HG03060 (cell line): Measurements from ENCODE around the gene POMC.
"Not testable (repeated sequence)": the region's sequence is repeated elsewhere in the genome, so short reads cannot be mapped to it uniquely, and the experiment has no call there.

Experiments
- ATAC-seq: cut with Tn5 transposase; IDR thresholded peaks from one replicate; pipeline ENCODE4 v1.9.1; 2021; ENCODE audit warnings: low read depth, moderate number of reproducible peaks; ENCODE audit not compliant: unreplicated experiment

Gene POMC

DNA sequence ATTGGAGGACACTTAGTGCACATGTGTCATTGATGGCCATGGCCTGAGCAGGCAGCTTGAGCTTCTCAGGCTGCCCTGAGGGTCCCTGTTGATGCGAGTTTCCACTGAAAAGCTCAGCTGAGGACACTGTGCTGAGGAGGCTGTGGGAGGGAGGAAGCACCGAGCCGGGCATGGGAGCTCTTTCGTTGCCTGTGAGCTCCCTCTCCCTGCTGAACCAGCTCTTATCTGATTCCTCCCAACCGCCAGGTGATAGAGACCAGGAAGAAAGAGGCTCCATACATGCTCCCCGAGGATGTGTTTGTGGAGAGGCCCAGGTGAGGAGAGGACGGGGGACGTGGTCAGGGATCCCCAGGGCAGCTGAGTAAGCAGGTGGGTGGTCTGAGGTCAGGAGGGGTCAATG lies 27.3 kb downstream of the POMC start:
- no peak for ATAC-seq

DNA sequence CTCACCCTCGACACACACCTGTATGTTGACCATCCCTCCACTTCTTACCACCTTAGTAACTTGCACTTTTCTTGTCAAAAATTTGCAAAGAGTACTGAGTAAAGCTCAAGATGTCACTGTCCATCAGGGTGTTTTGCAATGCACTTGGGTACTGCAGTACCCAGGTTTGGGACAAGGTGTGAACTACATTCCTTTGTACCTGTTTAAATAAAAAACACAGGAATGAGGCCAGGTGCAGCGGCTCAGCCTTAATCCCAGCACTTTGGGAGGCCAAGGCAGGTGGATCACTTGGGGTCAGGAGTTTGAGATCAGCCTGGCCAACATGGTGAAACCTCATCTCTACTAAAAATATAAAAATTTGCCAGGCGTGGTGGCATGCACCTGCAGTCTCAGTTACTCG lies 27.8 kb downstream of the POMC start:
- ATAC-seq: not testable (repeated sequence)

DNA sequence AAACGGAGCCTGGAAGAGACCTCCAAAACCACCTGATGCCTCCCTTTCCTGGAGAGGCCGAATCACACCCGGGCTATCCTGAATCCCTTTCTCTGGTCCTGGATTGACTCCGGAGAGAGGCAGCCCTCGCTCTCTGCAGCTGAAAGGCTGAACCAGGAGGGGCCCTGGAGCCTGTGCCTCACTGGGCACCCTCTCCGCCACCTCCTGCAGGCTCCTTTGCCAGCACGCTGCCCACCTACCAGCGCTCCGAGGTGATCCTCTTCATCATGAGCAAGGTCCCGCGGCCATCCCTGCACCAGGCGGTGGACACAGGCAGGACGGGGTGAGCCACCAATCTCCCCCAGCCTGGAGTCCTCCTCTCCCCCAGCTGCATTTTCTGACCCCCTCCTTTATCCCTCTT lies 35.7 kb downstream of the POMC start:
- no peak for ATAC-seq

DNA sequence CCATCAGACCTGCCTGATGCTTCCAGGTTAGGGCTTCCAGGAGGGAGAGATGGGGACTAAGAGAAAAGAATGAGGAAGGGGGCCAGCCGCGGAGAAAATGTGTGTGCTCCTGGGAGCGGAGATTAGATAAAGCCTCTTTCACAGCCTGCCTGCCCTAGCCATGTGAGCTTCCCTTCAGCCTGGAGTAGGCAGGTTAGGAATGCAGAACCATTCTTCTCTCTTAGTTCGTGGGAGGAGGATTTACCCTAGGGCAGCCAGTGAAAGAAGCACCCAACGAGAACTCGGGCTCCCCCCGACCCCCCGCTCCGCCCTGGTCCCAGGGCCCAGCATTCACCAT lies 36.1 kb downstream of the POMC start:
- ATAC-seq: no peak

DNA sequence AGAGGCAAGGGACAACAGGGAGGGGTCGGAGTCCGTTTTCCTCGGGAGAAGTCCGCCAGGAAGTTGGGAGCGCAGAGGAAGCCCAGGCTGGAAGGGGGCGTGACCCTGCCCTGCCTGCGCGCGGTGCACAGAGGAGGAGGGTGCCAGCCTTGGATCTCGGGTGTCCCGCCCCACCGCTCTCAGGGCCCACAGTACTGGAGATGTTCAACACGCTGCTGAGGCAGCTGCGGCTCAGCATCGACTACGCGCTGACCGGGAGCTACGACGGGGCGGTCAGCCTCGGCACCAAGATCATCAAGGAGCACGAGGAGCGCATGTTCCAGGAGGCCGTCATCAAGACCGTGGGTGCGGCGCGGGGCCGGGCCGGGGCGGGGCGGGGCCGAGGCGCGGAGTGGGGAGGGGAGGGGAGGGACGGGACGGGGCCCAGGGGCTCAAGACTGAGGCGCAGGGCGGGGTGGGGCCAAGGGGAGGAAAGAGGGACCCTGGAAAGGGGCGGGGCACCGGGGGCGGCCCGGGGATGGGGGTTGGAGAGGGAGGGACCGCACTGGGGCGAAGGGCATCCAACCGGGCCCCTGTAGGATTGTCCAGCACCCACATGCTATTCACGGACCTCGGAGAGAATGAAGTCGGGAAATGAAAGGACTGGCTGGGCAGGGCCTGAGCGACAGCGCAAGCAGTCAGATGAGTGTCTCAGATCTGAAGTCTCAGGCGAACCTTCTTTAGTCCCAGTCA lies 36.6 kb downstream of the POMC start:
- ATAC-seq: no peak

DNA sequence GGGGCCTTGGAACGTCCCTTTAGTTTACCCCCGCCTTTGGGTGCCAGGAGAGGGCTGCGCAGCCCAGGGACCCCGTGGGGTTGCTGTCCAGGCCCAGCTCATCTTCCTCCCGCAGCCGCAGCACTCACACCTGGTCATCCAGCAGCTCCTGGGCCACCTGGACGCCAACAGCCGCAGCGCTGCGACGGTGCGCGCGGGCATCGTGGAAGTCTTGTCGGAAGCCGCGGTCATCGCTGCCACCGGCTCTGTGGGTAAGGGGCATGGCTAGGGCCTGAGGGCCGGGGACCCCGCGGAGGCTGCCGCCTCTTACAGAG lies 37.2 kb downstream of the POMC start:
- no peak for ATAC-seq

DNA sequence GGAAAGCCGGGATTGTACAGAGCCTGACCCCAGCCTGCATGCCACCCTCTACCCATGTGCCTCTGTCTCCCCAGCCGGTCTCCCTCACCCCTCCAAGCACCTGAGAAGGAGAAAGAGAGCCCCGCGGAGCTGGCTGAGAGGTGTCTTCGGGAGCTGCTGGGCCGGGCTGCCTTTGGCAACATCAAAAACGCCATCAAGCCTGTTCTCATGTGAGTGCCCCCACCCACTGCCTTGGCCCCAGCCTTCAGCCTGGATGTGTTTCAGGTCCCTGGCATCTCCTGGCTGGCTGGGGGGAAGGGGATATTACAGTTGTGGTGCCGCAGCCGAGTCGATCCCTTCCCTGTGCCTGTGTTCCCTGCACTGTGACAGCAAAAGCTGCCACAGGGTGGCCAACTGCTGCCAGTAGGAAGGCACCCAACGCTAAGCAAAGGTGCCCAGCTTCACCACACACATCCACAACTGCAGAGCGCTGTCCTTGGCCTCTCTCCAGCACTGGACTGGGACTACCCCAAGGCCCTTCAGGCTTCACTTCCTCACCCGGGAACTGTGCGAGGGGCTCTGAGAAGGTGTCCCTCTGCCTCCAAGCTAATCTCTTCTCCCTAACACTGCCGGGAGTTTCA lies 38.4 kb downstream of the POMC start:
- ATAC-seq: no peak

DNA sequence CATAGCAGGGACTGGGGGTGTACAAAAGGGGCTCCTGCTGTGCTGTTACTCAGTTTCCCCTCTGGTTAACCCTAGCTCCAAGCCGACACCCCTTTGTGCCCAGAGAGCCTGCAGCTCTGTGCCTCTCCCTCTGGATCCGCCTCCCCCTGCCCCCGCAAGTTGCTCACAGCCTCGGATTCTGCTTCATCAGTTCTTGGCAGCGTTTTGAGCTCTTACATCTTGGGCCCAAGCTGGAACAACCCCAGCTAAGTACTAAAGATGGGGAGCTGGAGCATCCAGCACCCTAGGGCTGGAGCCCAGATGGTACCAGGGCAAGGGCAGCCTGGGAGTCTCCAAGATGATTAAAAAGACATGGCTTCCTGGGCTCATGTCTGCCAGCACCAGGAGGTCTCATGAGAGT lies 40.7 kb downstream of the POMC start:
- no peak for ATAC-seq

DNA sequence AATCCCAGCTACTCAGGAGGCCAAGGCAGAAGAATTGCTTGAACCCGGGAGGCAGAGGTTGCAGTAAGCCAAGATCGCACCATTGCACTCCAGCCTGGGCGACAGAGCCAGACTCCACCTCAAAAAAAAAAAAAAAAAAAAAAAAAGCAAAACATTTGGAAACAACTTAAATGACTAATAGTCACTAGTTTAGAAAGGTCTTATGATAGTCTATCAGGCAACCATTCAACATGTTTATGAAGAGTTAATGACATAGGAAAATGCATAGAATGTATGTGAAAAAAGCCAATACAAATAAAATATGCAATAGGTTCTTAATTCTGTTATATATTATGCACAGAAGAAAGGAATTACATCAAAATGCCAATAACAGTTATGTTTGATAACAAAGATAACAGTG lies 41.3 kb downstream of the POMC start:
- ATAC-seq: not testable (repeated sequence)

DNA sequence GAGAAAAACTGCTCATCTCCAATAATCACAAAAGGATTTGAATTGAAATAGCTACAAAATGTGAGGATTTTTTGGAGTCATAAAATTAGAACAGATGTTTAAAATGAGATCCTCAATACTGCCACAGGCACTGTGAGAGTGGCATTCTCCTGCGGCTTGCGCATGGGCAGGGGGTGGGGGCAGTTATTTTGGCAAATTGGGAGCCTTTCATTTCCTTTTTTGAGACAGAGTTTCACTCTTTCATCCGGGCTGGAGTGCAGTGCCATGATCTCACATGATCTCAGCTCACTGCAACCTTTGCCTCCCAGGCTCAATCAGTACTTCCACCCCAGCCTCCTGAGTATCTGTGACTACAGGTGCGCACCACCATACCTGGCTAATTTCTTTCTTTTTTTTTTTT lies 42.4 kb downstream of the POMC start:
- no peak for ATAC-seq

DNA sequence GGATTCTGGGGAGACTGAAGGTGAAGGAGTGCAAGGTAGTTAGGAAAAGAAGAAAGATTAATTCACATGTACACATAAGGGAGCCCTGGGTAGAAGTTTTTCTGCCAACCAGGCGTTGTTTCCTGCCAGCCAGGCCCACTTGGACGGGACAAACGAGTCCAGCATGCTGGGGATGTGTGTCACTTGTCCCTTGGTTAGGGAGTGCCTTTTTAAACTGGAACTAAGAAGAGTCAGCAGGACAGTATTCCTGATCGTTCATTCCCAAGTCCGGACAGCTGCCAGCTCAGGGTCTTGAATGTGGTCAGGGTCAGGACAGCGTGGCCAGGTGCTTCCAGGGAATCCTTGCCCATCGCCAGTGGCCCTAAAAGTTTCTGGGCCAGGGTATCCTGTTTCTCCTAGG lies 43.2 kb downstream of the POMC start:
- ATAC-seq: no peak

DNA sequence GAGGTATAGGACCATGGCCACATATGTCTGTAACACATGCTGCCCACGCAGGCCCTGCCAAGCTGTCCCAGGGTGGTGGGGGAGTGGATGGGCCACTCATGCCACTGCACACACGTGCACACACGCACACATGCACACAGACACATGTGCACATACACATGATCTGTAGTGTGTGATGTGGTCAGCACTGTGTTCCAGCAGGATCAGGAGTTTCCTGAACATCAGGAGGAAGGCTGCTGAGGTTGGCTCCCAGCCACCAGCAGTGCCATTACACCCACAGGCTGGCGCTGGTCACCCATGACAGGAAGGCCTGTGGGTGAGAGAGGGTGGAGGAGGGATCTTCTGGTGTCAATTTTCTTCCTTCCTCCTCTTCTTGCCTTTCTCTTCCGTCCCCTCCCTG lies 44.7 kb downstream of the POMC start:
- no peak for ATAC-seq

DNA sequence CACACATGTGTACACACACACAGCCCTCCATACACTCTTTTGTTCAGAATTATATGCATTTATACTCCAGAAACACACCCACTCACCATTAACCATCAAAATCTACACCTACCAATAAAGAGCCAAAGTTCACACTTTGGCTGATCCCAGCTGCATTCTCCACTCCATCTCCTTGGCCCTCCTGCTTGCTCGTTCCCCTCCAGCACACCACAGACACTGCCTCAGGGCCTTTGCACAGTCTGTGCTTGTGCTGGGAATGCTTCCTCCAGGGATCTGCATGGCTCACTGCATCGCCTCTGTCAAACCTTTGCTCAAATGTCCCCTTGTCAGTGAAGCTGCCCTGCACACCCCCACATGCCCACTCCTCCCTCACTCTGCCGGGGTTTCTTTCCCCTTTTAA lies 46.0 kb downstream of the POMC start:
- ATAC-seq: no peak

DNA sequence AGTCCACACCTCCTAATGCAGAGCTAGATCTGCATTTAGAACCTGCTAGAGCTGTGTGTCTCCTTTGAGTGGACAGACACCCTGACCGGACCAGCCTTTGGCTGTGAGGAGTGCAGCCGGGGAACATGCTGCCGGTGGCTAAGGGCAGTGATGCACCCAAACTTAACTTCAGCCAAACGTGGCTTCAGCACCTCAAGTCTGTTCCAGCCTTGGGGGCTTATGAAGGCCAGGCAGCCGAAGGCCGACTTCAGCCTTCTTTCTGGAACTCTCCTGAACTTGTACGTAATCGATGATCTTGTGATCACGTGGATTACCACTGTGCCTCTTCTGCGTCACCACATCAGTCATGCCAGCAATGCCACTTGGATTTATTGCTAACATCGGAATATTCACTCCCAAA lies 49.1 kb downstream of the POMC start:
- ATAC-seq: no peak

DNA sequence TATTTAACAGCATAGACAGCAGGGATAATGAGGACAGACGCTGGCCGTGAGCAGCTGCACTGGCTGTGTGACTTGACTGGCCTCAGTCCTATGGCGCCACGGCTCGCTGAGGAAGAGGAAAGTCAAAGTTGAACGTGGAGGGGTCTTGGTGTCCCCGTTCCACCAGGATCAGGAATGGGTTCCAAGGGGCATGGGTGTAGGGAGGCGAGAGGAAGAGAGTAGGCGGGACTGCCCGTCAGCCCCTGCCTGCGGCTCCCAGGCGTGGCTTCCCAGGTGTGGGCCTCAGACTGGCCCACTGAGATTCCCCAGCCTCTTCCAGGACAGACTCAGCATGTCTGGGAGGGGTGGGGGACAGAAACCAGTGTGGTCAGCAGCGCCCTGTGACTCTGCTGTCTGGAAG lies 51.4 kb downstream of the POMC start:
- ATAC-seq: no peak

DNA sequence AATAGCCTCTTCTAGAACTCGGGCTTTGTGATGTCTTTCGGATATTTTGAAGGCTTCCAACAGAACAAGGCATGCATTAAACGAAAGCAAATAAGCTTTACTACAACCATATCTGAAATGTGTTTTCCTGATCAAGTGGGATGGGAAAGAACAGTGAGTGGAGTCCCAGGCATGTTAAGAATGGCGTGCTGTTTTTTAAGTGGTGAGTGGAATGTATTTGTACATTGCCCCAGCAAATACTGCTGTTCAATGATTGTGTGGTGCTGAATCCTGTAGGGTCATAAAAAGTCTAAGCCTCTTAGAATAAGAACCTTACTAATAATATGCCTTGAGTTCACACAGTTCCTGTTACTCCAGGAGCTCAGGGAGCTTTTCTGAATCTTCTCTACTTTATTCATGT lies 52.5 kb downstream of the POMC start:
- no peak for ATAC-seq

DNA sequence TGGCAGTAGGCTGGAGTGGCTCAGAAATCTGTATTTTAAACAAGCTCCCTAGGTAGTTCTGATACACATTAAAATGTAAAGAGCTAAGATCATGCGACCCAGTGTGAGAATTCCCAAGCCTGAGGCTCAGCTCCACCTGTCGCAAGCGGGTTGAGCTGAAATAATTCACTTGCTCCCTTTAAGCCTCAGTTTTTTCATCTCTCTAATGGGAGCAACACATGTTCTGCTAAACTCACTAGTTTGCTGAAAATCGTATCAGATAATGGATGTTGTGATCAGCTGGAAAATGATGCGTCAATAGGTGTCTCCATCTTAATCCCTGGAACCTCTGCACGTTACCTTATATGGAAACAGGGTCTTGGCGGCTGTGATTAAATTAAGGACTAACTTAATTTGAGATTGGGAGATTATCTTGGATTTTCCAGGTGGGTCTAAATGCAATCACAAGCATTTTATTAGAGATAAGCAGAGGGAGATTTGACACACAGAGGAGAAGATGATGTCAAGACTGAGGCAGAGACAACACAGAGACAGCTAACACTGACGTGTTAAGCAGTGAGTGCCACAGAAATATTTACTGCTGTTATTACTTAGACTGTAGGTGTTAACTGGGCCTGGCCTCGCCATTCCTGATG lies 53.0 kb downstream of the POMC start:
- ATAC-seq: no peak

DNA sequence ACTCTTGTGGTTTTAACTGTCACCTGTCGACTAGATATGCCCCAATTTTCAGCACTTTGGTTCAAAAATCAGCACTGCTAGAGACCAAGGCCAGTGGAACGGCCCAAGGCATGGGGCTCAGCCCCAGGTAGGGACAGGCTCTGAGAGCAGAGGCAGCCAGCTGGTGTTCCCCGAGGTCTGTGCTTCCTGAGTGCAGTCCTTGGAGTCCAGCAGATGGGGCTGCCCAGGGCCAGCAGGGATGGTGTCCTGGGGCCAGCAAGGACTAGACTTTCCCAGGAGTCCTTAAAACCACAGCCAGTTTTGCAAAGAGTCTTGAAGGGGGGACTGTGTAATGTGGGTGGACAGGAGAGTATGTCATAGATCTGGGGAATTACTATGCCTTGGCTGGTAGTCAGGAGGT lies 56.3 kb downstream of the POMC start:
- no peak for ATAC-seq
